Breast epithelium (tissue), 4 donors: ENCODE results near the gene PYGO2. TPM values are rescaled to one million over a fixed set of nuclear protein-coding genes. Genes with fewer than 3 reads are reported as not detected.

Experiments
- DNase-seq, 2 donors: peaks; one replicate each; pipeline ENCODE4 v3.0.0-alpha.2; 2019; ENCODE audit warnings: low spot score in 2 of 2
- H3K27ac ChIP-seq, 2 donors: fragments of 200-600 bp; sonication (generic) in 1 of 2; one replicate each; pipeline ENCODE4 v1.5.1; 2016 to 2019; ENCODE audit warnings: mild to moderate bottlenecking in 1 of 2
- H3K27me3 ChIP-seq, 2 donors: fragments of 200-600 bp; sonication (generic) in 1 of 2; one replicate each; pipeline versions ENCODE4 v1.5.1 to v1.6.0; 2017 to 2019; ENCODE audit warnings: control low read depth in 1 of 2, mild to moderate bottlenecking in 1 of 2
- H3K36me3 ChIP-seq: fragments of 200-600 bp; one replicate; pipeline ENCODE4 v1.5.1; 2019
- H3K4me1 ChIP-seq, 2 donors: fragments of 200-600 bp; sonication (generic); one replicate each; pipeline ENCODE4 v1.5.1; 2016 to 2019; ENCODE audit warnings: control low read depth in 1 of 2
- H3K4me3 ChIP-seq, 3 donors: fragments of 200-600 bp; sonication (generic); 1 replicate in 2 of 3; 2 replicates in 1 of 3; pipeline ENCODE4 v1.5.1; 2016 to 2019; ENCODE audit warnings: mild to moderate bottlenecking in 3 of 3, moderate library complexity in 2 of 3
- H3K9me3 ChIP-seq, 2 donors: fragments of 200-600 bp; sonication (generic) in 1 of 2; one replicate each; pipeline ENCODE4 v1.5.1; 2016 to 2019; ENCODE audit warnings: control low read depth in 1 of 2
- POLR2A ChIP-seq: fragments of 450-650 bp; IDR thresholded peaks from one replicate; pipeline ENCODE4 v1.6.1; 2016; ENCODE audit warnings: antibody characterized with exemption, mild to moderate bottlenecking, moderate library complexity
- POLR2AphosphoS5 ChIP-seq, 3 donors: sonication (generic); formaldehyde crosslinking; IDR thresholded peaks; one replicate each; pipeline ENCODE4 v1.6.1; 2017; ENCODE audit warnings: antibody characterized with exemption in 3 of 3
- intact Hi-C: fragments of 100-400 bp; cut with DNase I; formaldehyde crosslinking; loops from one replicate; pipeline ENCODE4 v1.15.1; 2023; ENCODE audit warnings: low total_unique reads
- total RNA-seq, 3 donors: library from RNA; depleted of rRNA; stranded (reverse); fragments of >200 nt; gene quantifications; one replicate each; pipeline ENCODE4 v1.1.0, GENCODE V29; 2016
- TF ChIP-seq, protein P1 (sequence below), 3 donors: fragments of 450-650 bp; IDR thresholded peaks; one replicate each; pipeline ENCODE4 v1.5.1; 2016 to 2017; ENCODE audit warnings: antibody characterized with exemption in 3 of 3, mild to moderate bottlenecking in 3 of 3, moderate library complexity in 3 of 3

The PYGO2 gene
- total RNA-seq, 3 donors from 2014 or later = 14.6 to 26.2 (median 20.3) TPM

DNA sequence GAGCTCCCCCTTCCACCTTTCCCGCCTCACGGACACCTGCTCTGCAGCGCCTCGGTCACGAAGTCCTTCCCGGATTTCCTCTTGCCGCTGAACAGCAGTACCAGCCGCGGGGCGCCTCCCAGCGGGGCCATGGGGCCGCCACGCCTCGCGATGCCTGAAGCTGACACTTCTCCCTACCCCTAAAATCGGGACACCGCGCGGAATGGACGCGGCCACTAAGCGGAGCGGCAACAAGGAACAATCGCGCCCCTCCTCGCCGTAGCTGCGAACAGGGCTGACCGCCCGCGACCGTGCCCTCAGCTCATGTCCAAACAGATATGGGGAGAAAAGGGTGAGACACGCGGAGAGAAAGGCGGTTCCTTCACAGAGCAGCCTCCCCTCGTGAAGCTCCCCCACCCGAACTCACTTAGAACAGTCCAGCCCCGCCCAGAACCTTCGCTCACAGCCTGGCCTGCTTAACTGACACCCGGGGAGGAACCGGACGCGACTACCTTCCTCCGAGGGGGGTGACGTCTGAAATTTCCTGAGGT is 25.0 kb downstream of the PYGO2 start, which contains the start of gene PMVK:
PMVK (minus strand) TSS at position 165 of the 530 bp plus-strand sequence; CDS start at position 131, 34 bp downstream.
- Histone ChIP-seq H3K4me1 (peaks cover 0 to 9% of the 10 kb centered on the region in 2 donors), H3K27me3 (no peaks in the 10 kb centered on the region), H3K4me3 (peak within 1 kb of the TSS; percentile 67 to 75 (median 69)), H3K9me3 (no peaks in the 10 kb centered on the region), H3K27ac (peak within 1 kb of the TSS; percentile 97 to 98), H3K36me3 (no peaks in the 10 kb centered on the region)
- intact Hi-C loops = loop anchor here (10.0 kb wide), 1 partner anchor 382 kb away; the partner anchor contains the start of gene UBE2Q1
- peak; percentile 95 to 97 for DNase-seq
- TF ChIP-seq POLR2A = no peak
- TF ChIP-seq, protein P1, sequence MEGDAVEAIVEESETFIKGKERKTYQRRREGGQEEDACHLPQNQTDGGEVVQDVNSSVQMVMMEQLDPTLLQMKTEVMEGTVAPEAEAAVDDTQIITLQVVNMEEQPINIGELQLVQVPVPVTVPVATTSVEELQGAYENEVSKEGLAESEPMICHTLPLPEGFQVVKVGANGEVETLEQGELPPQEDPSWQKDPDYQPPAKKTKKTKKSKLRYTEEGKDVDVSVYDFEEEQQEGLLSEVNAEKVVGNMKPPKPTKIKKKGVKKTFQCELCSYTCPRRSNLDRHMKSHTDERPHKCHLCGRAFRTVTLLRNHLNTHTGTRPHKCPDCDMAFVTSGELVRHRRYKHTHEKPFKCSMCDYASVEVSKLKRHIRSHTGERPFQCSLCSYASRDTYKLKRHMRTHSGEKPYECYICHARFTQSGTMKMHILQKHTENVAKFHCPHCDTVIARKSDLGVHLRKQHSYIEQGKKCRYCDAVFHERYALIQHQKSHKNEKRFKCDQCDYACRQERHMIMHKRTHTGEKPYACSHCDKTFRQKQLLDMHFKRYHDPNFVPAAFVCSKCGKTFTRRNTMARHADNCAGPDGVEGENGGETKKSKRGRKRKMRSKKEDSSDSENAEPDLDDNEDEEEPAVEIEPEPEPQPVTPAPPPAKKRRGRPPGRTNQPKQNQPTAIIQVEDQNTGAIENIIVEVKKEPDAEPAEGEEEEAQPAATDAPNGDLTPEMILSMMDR (IDR thresholded peaks at IDR 0.05) = peak in 2 of 3 donors; percentile 10 to 25
- TF ChIP-seq POLR2AphosphoS5 (IDR thresholded peaks at IDR 0.05) = peak; percentile 84 to 89 (median 85)

DNA sequence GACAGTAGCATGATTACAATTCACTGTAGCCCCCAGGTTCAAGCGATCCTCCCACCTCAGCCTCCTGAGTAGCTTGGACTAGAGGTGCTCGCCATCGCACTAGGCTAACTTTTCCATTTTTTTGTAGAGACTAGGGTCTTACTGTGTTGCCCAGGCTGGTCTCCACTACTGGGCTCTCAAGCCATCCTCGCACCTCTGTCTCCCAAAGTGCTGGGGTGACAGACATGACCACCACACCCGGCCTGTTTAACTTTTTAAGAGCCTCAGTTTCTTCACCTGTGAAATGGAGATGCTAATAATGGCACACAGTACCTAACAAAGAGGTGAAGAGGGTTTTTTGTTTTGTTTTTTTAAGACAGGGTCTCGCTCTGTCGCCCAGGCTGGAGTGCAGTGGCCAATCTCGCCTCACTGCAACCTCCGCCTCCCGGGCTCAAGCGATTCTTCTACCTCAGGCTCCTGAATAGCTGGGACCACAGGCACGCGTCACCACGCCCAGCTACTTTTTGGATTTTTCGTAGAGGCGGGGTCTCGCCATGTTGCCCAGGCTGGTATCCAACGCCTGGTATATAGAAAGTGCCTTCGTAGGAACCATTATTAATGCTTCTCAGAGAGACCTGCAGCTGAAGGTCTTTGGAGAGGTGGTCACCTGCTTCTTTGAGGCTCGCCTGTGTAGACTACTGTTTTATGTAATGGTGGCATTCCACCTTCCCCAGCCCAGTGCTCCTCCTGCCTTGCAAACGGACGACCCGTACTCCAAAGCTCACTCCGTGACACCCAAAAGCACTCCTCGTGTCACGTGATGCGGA is 25.6 kb downstream of the PYGO2 start:
- no peaks in the 10 kb centered on the region for H3K27me3 ChIP-seq
- H3K36me3 ChIP-seq = no peaks in the 10 kb centered on the region
- DNase-seq = no peak
- H3K4me1 ChIP-seq = peaks cover 0 to 9% of the 10 kb centered on the region in 2 donors
- H3K27ac ChIP-seq = peak overlapping the region; percentile 97 to 98
- no peak for TF ChIP-seq POLR2A
- H3K4me3 ChIP-seq = peak overlapping the region; percentile 67 to 75 (median 69)
- intact Hi-C loops = loop anchor here (10.0 kb wide), 1 partner anchor 381 kb away; the partner anchor contains the start of gene UBE2Q1
- H3K9me3 ChIP-seq = no peaks in the 10 kb centered on the region

DNA sequence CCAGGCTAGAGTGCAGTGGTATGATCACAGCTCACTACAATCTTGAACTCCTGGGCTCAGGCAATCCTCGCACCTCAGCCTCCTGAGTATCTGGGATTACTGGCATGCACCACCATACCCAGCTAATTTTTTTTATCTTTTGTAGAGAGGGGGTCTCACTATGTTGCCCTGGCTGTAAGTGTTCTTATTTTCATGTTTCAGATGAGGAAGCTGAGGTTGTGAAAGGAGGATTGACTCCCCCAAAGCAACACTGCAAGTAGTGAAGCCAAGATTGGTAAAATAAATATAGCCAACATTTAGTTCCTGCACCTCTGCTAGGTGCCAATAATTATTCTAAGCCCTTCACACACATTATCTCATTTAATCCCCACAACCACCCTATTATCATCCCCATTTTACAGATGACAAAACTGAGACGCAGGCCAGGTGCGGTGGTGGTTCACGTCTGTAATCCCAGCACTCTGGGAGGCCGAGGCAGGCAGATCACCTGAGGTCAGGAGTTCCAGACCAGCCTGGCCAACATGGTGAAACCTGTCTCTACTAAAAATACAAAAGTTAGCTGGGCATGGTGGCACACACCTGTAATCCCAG is 27.1 kb downstream of the PYGO2 start:
- DNase-seq = no peak
- Histone ChIP-seq H3K4me3 (no peak overlapping the region), H3K9me3 (no peaks in the 10 kb centered on the region), H3K27ac (peak overlapping the region in 1 of 2 donors; percentile 7), H3K4me1 (peaks cover 0 to 9% of the 10 kb centered on the region in 2 donors), H3K36me3 (no peaks in the 10 kb centered on the region), H3K27me3 (no peaks in the 10 kb centered on the region)
- TF ChIP-seq POLR2A (no peak), POLR2AphosphoS5 (IDR thresholded peaks at IDR 0.05) (no peak)
- TF ChIP-seq, protein P1 (IDR thresholded peaks at IDR 0.05) = no peak
- intact Hi-C loops = loop anchor here (10.0 kb wide), 1 partner anchor 380 kb away; the partner anchor contains the start of gene UBE2Q1

DNA sequence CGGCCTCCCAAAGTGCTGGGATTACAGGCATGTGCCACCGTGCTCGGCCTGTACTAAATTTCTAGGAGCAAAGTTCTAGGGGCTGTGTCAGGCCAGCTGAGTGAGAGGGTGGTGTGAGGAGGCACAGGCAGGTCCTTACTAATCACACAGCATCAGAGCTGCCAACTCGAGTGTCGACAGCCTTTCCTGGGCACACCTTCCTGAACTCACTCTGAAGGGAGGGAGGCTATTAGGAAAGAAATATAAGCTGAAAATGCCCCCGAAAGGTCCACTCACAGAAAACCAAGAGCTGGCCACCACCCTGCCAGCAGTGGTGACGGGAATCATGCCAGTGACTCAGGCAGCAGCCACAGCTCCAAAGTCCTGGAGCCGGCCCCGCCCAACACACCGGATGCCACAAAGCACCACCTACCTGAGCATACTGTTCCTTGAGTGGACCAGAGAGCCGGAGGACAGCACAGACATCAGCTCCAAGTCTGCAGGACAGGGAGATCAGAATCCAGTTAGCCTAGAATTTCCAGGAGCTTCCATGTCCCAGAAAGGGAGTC is 29.6 kb downstream of the PYGO2 start:
- no peak for TF ChIP-seq POLR2AphosphoS5 (IDR thresholded peaks at IDR 0.05)
- TF ChIP-seq POLR2A = no peak
- TF ChIP-seq, protein P1 (IDR thresholded peaks at IDR 0.05) = no peak
- peak; percentile 87 to 90 for DNase-seq
- Histone ChIP-seq H3K4me1 (peaks cover 0 to 5% of the 10 kb centered on the region in 2 donors), H3K27ac (peak overlapping the region; percentile 78 to 79), H3K9me3 (no peaks in the 10 kb centered on the region), H3K36me3 (no peaks in the 10 kb centered on the region), H3K4me3 (no peak overlapping the region), H3K27me3 (no peaks in the 10 kb centered on the region)
- intact Hi-C loops = loop anchor here (10.0 kb wide), 1 partner anchor 377 kb away; the partner anchor contains the start of gene UBE2Q1

DNA sequence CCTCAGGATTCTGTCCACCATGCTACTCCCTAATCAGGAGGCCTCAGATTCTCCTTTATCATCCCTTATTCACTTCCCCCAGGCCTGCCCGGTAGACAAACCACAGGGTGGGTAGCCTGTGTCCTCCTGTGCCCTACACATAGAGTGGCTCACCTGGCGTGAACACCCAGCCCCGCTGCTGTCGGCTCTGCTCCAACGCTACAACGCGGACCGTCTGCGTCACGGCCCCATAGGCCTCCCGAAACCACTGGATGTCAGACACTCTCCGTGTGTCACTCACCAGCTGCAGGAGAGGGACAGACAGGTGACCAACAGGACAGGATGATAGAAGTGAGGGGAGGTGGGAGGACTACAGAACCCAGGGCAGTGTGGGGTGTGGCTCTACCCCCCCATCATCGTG is 35.4 kb downstream of the PYGO2 start:
- no peak for DNase-seq
- H3K27me3 ChIP-seq = no peaks in the 10 kb centered on the region
- no peak overlapping the region for H3K4me3 ChIP-seq
- no peaks in the 10 kb centered on the region for H3K4me1 ChIP-seq
- no peaks in the 10 kb centered on the region for H3K9me3 ChIP-seq
- intact Hi-C loops = no loop called here
- TF ChIP-seq POLR2AphosphoS5 (IDR thresholded peaks at IDR 0.05) = no peak
- TF ChIP-seq POLR2A = no peak
- TF ChIP-seq, protein P1 (IDR thresholded peaks at IDR 0.05) = no peak
- no peaks in the 10 kb centered on the region for H3K36me3 ChIP-seq
- H3K27ac ChIP-seq = no peak overlapping the region
